Large intestine (tissue), 3 donors: ENCODE measurements around the gene CPNE4. TPM values are rescaled to one million over a fixed set of nuclear protein-coding genes. Genes with fewer than 3 reads are reported as not detected.

Source experiments
- DNase-seq, 2 donors: peaks; one replicate each; pipeline versions ENCODE4 v3.0.0 to v3.0.0-alpha.2; 2013
- H3K27ac ChIP-seq: one replicate; pipeline ENCODE4 v1.5.1; 2013; ENCODE audit warnings: low read length
- H3K27me3 ChIP-seq: 2 replicates; pipeline ENCODE4 v1.6.1; 2013; ENCODE audit warnings: low read length; ENCODE audit not compliant: control insufficient read depth, insufficient read depth
- H3K36me3 ChIP-seq: 2 replicates; pipeline ENCODE4 v1.6.1; 2013; ENCODE audit warnings: low read length; ENCODE audit not compliant: control insufficient read depth, insufficient read depth
- H3K4me1 ChIP-seq: one replicate; pipeline ENCODE4 v1.6.1; 2013; ENCODE audit warnings: low read length; ENCODE audit not compliant: control insufficient read depth, insufficient read depth
- H3K4me3 ChIP-seq: one replicate; pipeline ENCODE4 v1.5.1; 2013; ENCODE audit warnings: low read length
- H3K9me3 ChIP-seq: one replicate; pipeline ENCODE4 v1.6.1; 2013; ENCODE audit warnings: mild to moderate bottlenecking, low read depth, low read length, moderate library complexity; ENCODE audit not compliant: control insufficient read depth
- WGBS: methylation state at CpG from one replicate; pipeline ENCODE4 v1.1.5; 2013; ENCODE audit warnings: low lambda C conversion rate; ENCODE audit not compliant: insufficient coverage; 5-methylcytosine and 5-hydroxymethylcytosine counted together
- polyA plus RNA-seq: library from polyadenylated mRNA; unstranded; fragments of 120-200 nt; gene quantifications from one replicate; pipeline ENCODE4 v1.2.1, GENCODE V29; 2013

CPNE4 gene
- polyA plus RNA-seq, 1 donor = 2.9 TPM

DNA sequence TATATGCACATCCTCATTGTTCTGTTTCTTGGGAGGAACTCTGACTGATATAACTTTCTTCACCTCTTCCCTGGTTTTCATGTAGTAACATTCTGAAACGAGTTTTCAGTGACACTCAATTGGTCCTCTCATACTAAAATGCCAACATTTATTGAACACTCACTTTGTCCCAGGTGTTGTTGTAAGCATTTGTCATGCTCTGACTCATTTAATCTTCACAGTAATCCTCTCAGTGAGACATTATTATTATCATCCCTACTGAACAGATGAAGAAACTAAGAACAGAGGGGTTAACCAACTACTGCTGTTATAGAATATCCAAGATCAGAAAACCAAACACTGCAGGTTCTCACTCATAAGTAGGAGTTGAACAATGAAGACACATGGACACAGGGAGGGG is 437.9 kb downstream of the CPNE4 start:
- no peaks in the 10 kb centered on the region for H3K36me3 ChIP-seq
- H3K27me3 ChIP-seq = no peaks in the 10 kb centered on the region
- 67% methylated on average over 1 of the region's 1 CpG for whole genome bisulfite sequencing
- H3K27ac ChIP-seq = no peak overlapping the region
- no peak overlapping the region for H3K4me3 ChIP-seq
- DNase-seq = no peak
- no peaks in the 10 kb centered on the region for H3K4me1 ChIP-seq
- no peaks in the 10 kb centered on the region for H3K9me3 ChIP-seq

DNA sequence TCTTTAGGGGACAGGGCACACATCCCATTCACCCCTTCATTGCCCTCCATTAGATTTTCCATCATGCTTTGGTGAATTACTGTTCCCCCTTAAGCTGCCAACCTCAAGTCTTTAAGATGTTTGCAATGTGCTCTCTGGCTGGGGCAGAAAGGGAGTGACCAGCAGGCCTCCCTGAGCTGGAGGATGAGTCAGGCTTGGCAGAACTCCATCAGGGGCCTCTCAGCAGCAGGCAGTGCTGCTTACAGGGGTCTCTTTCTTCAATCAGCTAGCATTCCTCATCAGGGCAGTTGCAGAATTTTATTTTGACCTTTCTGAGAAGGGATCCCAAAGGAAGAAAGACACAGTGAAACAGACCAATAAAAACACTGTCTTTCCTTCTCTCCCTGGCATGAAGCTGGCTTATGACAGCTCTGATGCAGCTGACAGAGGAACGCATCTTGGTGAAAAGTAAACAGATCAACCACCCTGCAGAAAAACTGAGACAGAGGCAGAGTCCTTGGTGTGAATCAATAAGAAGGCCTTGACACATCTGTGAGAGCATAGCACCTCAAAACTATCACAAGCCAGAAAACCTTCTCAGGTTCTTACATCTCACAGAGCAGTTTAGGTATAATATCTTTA is 443.3 kb downstream of the CPNE4 start:
- Histone ChIP-seq H3K4me1 (no peaks in the 10 kb centered on the region), H3K27me3 (no peaks in the 10 kb centered on the region), H3K27ac (no peak overlapping the region), H3K36me3 (no peaks in the 10 kb centered on the region), H3K4me3 (no peak overlapping the region), H3K9me3 (no peaks in the 10 kb centered on the region)
- peak in 1 of 2 donors; percentile 4 for DNase-seq
- WGBS = no CpG with 5 or more reads among the region's 1 CpG

DNA sequence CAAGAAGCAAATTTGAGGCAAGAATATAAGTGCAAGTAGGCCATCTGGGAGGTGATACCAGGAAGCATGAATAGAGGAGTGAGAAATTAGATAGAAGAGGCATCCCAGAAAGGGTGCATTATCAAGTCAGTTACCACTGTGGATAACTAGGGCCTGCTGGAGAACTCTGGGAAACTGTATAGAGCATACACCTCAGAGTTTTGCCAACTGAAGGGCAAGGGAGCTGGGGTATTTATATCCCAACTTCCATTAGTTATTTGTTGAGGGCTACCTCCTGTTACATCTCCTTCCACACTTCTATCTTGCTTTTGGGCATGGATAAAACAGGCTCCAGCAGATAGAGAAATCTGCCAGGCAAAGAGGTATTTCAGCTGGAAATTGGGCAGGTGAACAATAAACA is 448.5 kb downstream of the CPNE4 start:
- Histone ChIP-seq H3K4me3 (no peak overlapping the region), H3K27me3 (no peaks in the 10 kb centered on the region), H3K27ac (no peak overlapping the region), H3K4me1 (no peaks in the 10 kb centered on the region), H3K9me3 (no peaks in the 10 kb centered on the region), H3K36me3 (no peaks in the 10 kb centered on the region)
- no peak for DNase-seq

DNA sequence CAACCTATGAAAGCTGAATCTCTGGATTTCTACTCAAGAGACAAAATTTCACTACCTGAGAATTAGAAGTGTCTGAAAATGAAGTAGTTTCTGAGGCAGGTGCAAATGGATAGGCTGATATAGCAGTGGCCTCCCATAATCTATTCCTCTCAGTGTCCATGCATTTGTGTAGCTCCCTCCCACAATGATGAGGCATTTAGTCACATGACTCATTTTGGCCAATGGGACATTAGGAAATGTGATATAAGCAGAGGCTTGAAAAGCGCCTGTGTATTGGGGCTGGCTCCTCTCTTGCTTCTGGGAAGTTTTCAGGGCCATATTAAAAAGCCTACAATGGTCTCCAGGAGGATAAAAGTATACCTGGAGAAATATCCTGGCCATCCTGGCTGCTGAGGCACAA is 452.4 kb downstream of the CPNE4 start:
- no CpG with 5 or more reads among the region's 1 CpG for WGBS

DNA sequence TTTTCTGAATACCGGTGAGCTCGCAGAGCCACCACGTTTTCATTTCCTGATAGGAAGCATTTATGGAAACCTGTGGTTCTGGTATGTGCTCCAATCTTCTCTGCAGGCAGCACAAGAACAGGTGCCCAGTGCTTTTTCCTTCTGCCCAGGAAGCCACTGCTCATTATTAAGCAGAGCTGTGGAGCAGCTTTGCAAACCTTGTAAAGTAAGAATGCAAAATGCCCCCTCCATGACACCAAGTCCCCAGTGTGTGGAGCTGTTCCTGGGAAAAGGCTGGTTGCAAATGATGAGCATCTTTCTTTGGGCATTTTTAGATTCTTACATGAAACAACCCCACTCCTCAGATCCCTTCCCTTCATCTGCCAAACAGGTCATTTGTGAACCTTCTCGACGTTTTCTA is 466.4 kb downstream of the CPNE4 start:
- H3K9me3 ChIP-seq = no peaks in the 10 kb centered on the region
- H3K27me3 ChIP-seq = no peaks in the 10 kb centered on the region
- no peak overlapping the region for H3K4me3 ChIP-seq
- H3K27ac ChIP-seq = no peak overlapping the region
- H3K4me1 ChIP-seq = no peaks in the 10 kb centered on the region
- H3K36me3 ChIP-seq = no peaks in the 10 kb centered on the region
- no peak for DNase-seq
- WGBS = 54% methylated on average over 3 of the region's 5 CpGs

More for the DNA sequence above, 452.4 kb downstream of the CPNE4 start:
- no peak overlapping the region for H3K4me3 ChIP-seq
- H3K27me3 ChIP-seq = no peaks in the 10 kb centered on the region
- H3K4me1 ChIP-seq = no peaks in the 10 kb centered on the region
- H3K9me3 ChIP-seq = no peaks in the 10 kb centered on the region
- DNase-seq = no peak
- H3K27ac ChIP-seq = no peak overlapping the region
- H3K36me3 ChIP-seq = no peaks in the 10 kb centered on the region

DNA sequence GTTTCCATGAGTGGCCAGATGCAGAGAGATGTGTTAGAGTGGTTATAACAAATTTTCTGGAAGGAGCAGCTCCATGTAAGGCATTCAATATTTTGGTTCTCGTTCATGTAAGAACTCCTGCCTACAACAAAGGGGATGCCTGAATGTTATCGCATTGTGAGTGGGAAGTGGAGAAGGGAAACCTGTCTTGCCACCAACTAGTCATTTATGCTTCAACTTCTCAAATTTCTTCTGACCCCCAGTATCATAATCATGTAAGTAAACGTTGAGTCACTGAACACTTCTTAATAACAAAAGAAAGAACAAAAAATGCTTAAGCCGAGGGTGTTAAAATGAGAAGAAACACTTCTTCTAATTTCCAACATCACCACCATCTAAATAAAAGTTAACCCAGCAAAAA is 470.0 kb downstream of the CPNE4 start:
- H3K27ac ChIP-seq = no peak overlapping the region
- WGBS = 20% methylated on average over 1 of the region's 4 CpGs
- DNase-seq = no peak
- H3K4me3 ChIP-seq = no peak overlapping the region
- no peaks in the 10 kb centered on the region for H3K9me3 ChIP-seq
- no peaks in the 10 kb centered on the region for H3K36me3 ChIP-seq
- no peaks in the 10 kb centered on the region for H3K4me1 ChIP-seq
- H3K27me3 ChIP-seq = no peaks in the 10 kb centered on the region

DNA sequence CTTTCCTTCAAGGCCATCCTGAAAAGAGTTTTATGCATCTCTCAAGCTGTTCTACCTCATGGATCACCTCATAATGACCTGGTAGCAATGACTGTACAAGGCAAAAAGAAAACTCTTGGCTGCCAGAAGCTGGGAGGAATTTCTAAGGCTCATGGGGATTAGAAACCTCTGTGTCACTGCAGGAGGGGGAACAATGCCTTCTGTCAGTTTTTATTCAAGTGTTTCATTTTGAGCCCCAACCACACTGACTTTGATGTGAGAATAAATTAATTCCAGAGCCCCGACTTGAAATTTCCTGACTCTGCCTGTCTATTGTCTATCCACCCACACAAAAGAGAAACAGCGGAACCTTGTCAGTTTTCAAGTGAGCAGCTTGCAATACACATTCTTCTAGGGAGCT is 473.3 kb downstream of the CPNE4 start:
- no peak for DNase-seq
- Histone ChIP-seq H3K4me3 (no peak overlapping the region), H3K4me1 (no peaks in the 10 kb centered on the region), H3K27me3 (no peaks in the 10 kb centered on the region), H3K36me3 (no peaks in the 10 kb centered on the region), H3K27ac (no peak overlapping the region), H3K9me3 (no peaks in the 10 kb centered on the region)
- WGBS = 100% methylated on average over 2 of the region's 2 CpGs

DNA sequence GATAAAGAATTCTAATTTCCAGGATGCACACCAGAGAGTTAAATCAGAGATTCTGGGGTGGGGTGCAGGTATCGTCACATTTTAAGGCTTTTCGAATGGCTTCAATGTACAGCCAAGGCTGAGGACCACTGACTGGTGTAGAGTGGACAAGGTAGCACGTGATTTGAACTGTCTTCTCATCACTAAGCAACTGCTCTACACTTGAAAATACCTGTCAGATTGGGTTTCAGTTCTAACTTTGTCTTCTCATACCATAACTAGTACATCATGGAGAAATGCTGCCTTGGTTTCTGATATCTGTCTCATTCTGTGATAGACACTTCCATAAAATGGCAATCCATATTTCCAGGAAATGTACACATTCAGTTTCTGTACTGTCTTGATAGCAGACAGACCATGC is 474.0 kb downstream of the CPNE4 start:
- Histone ChIP-seq H3K4me1 (no peaks in the 10 kb centered on the region), H3K27me3 (no peaks in the 10 kb centered on the region), H3K27ac (no peak overlapping the region), H3K9me3 (no peaks in the 10 kb centered on the region), H3K4me3 (no peak overlapping the region), H3K36me3 (no peaks in the 10 kb centered on the region)
- WGBS = no CpG with 5 or more reads among the region's 3 CpGs
- no peak for DNase-seq

DNA sequence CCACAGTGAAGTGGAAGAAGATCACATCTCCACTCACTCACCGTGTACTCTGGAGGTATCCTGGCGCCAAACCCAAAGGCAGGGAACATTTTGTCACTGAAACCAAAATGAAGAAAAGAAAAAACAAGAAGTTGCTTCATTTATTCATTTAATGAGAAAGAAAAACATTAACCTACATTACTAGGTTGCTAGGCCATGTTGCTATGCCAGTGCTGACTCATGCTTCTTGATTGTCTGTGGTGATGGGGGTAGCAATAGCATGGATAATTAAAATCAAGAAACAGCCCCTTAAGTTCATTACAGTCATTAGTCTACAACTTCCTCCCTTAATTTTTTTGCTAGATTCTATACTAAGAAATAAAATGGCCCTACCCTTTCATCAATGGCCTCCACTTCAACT is 479.4 kb downstream of the CPNE4 start:
- WGBS = 100% methylated on average over 1 of the region's 2 CpGs
- H3K4me1 ChIP-seq = no peaks in the 10 kb centered on the region
- DNase-seq = no peak
- no peaks in the 10 kb centered on the region for H3K27me3 ChIP-seq
- H3K36me3 ChIP-seq = no peaks in the 10 kb centered on the region
- H3K27ac ChIP-seq = no peak overlapping the region
- no peak overlapping the region for H3K4me3 ChIP-seq
- no peaks in the 10 kb centered on the region for H3K9me3 ChIP-seq

DNA sequence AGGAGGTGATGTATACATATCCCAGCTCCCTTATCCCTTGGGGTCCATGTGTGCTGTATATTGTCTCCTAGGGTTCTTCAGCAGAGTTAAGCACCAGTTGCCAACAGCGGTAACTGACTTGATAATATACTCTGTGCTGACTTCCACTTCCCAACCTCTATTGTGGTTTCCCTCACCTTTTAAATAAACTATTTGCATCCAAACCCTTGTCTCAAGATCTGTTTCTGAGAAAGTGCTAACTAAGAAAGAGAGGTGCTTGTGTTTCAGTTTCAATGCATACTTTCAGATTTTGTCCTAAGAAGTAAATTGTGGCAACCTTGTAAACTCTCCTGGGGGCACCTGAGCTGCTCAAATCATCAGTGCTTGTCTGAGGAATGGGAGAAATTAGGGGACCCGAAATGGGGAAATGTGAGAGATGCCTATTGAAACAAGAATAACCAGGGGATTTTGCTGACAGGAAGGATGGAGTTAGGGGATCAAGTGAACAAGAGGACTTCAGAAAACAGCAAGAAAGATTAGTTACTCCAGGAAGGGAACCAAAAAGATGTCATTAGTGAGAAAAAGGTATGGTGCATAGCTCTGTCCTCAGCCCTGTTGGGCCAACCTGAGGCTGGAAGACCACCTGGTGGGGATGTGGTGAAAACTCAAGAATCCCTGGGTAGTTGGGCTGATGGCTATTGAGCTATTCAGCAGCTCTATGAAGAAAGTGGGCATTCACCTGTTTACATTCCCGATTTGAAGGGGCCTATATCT is 481.1 kb downstream of the CPNE4 start:
- Histone ChIP-seq H3K27me3 (no peaks in the 10 kb centered on the region), H3K36me3 (no peaks in the 10 kb centered on the region), H3K27ac (no peak overlapping the region), H3K4me1 (no peaks in the 10 kb centered on the region), H3K9me3 (no peaks in the 10 kb centered on the region), H3K4me3 (no peak overlapping the region)
- no CpG with 5 or more reads among the region's 3 CpGs for WGBS
- no peak for DNase-seq

DNA sequence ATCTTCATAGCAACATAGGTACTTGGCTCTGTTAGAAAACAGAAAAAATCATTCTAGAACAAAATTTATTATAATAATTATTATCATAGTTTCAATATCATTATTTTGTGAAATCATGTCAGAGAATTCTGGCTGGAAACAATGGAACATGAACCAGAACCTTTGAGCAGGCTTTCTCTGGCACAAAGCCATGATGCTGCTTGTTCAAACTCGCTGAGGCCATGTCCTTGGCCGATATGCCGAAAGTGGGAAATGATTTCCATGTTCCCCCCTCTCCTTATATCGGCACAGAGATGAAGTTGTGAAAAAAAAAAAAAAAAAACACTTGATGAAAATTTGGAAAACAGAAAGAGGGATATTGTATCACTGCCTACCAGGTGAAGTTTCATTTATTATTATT is 483.1 kb downstream of the CPNE4 start:
- H3K27ac ChIP-seq = no peak overlapping the region
- no peak for DNase-seq
- H3K36me3 ChIP-seq = no peaks in the 10 kb centered on the region
- no peaks in the 10 kb centered on the region for H3K9me3 ChIP-seq
- no CpG with 5 or more reads among the region's 4 CpGs for WGBS
- H3K4me1 ChIP-seq = no peaks in the 10 kb centered on the region
- H3K4me3 ChIP-seq = no peak overlapping the region
- H3K27me3 ChIP-seq = no peaks in the 10 kb centered on the region
